Small intestine (tissue), 16 donors: ENCODE data around the gene MIX23. TPM values are rescaled to one million over a fixed set of nuclear protein-coding genes. Genes with fewer than 3 reads are reported as not detected.

Experiments used
- DNase-seq, 2 donors: peaks; one replicate each; pipeline versions ENCODE4 v3.0.0 to v3.0.0-alpha.2; 2013
- FAIRE-seq: peaks from 2 replicates; lab custom pipeline; 2012; peaks lifted over from hg19 to GRCh38; lab: Jason Lieb, UNC
- H3K27ac ChIP-seq, 3 donors: one replicate each; pipeline ENCODE4 v1.5.1; 2013; ENCODE audit warnings: low read length in 2 of 3, mild to moderate bottlenecking in 2 of 3, control low read depth in 1 of 3, inconsistent platforms in 1 of 3, low read depth in 1 of 3, moderate library complexity in 1 of 3
- H3K27me3 ChIP-seq, 3 donors: one replicate each; pipeline ENCODE4 v1.6.1; 2013; ENCODE audit warnings: low read length in 3 of 3, inconsistent platforms in 1 of 3; ENCODE audit not compliant: control insufficient read depth in 3 of 3, insufficient read depth in 3 of 3
- H3K36me3 ChIP-seq, 3 donors: one replicate each; pipeline ENCODE4 v1.6.1; 2013; ENCODE audit warnings: low read length in 3 of 3, inconsistent platforms in 1 of 3, low read depth in 1 of 3, mild to moderate bottlenecking in 1 of 3, moderate library complexity in 1 of 3; ENCODE audit not compliant: control insufficient read depth in 3 of 3, insufficient read depth in 2 of 3
- H3K4me1 ChIP-seq, 3 donors: one replicate each; pipeline ENCODE4 v1.6.1; 2013; ENCODE audit warnings: low read length in 2 of 3, inconsistent platforms in 1 of 3, low read depth in 1 of 3, mild to moderate bottlenecking in 1 of 3, moderate library complexity in 1 of 3; ENCODE audit not compliant: control insufficient read depth in 3 of 3, insufficient read depth in 2 of 3
- H3K4me3 ChIP-seq, 3 donors: one replicate each; pipeline ENCODE4 v1.5.1; 2013; ENCODE audit warnings: low read length in 3 of 3, control low read depth in 1 of 3, inconsistent platforms in 1 of 3, low read depth in 1 of 3, mild to moderate bottlenecking in 1 of 3, moderate library complexity in 1 of 3
- H3K9me3 ChIP-seq, 2 donors: one replicate each; pipeline ENCODE4 v1.6.1; 2013; ENCODE audit warnings: low read depth in 1 of 2, low read length in 1 of 2; ENCODE audit not compliant: control insufficient read depth in 2 of 2, insufficient read depth in 1 of 2
- WGBS, 3 donors: extraction: QIAGEN DNeasy Blood & Tissue Kit; methylation state at CpG; one replicate each; pipeline ENCODE4 v1.1.7; 2013; 5-methylcytosine and 5-hydroxymethylcytosine counted together
- long read RNA-seq, 10 donors: transcript quantifications; one replicate each; lab custom pipeline, GENCODE V29; 2026
- polyA plus RNA-seq, 4 donors: library from polyadenylated mRNA; stranded (reverse) in 3 of 4; unstranded in 1 of 4; fragments of 200-250 nt in 3 of 4; fragments of 120-200 nt in 1 of 4; gene quantifications; one replicate each; pipeline versions ENCODE4 v1.2.1 to v1.2.3, GENCODE V29; 2013
- donor health status: healthy with polysubstance abuse.
- donor health status: control.
- donor health status: control.
- donor health status: Bipolar disorder and iron deficiency.
- donor health status: healthy.

The MIX23 gene
- 10 to 100 TPM; 29.2 to 53.0 (median 45.8) TPM for polyA plus RNA-seq
- long read RNA-seq, donor 1, result 0 reads
- long read RNA-seq, donor 2, transcript CCDC58-201 (5 exons, 720 nt), result major isoform, 7 of 9 reads
- long read RNA-seq, donor 2, partial matches to known transcripts, result 0 of 9 reads
- long read RNA-seq, donor 2, other reads (novel, unspliced or antisense), result 0 of 9 reads
- long read RNA-seq, donor 3, transcript CCDC58-201 (5 exons, 720 nt), result major isoform, 9 of 41 reads
- long read RNA-seq, donor 3, partial matches to known transcripts, result 26 of 41 reads
- long read RNA-seq, donor 3, other reads (novel, unspliced or antisense), result 0 of 41 reads
- long read RNA-seq, donor 4, partial matches to known transcripts, result 0 of 2 reads
- long read RNA-seq, donor 4, other reads (novel, unspliced or antisense), result 0 of 2 reads
- long read RNA-seq, donor 5, partial matches to known transcripts, result 0 of 7 reads
- long read RNA-seq, donor 5, other reads (novel, unspliced or antisense), result 0 of 7 reads
- long read RNA-seq, donor 6, transcript CCDC58-201 (5 exons, 720 nt), result major isoform, 7 of 9 reads
- long read RNA-seq, donor 6, partial matches to known transcripts, result 0 of 9 reads
- long read RNA-seq, donor 6, other reads (novel, unspliced or antisense), result 0 of 9 reads
- long read RNA-seq, donor 7, result 0 reads
- long read RNA-seq, donor 8, partial matches to known transcripts, result 0 of 1 reads
- long read RNA-seq, donor 8, other reads (novel, unspliced or antisense), result 0 of 1 reads
- long read RNA-seq, donor 9, partial matches to known transcripts, result 0 of 4 reads
- long read RNA-seq, donor 9, other reads (novel, unspliced or antisense), result 0 of 4 reads
- long read RNA-seq, donor 10, transcript CCDC58-207 (3 exons, 683 nt), result minor isoform, 10 of 24 reads
- long read RNA-seq, donor 10, transcript CCDC58-201 (5 exons, 720 nt), result major isoform, 13 of 24 reads
- long read RNA-seq, donor 10, partial matches to known transcripts, result 0 of 24 reads
- long read RNA-seq, donor 10, other reads (novel, unspliced or antisense), result 0 of 24 reads

DNA sequence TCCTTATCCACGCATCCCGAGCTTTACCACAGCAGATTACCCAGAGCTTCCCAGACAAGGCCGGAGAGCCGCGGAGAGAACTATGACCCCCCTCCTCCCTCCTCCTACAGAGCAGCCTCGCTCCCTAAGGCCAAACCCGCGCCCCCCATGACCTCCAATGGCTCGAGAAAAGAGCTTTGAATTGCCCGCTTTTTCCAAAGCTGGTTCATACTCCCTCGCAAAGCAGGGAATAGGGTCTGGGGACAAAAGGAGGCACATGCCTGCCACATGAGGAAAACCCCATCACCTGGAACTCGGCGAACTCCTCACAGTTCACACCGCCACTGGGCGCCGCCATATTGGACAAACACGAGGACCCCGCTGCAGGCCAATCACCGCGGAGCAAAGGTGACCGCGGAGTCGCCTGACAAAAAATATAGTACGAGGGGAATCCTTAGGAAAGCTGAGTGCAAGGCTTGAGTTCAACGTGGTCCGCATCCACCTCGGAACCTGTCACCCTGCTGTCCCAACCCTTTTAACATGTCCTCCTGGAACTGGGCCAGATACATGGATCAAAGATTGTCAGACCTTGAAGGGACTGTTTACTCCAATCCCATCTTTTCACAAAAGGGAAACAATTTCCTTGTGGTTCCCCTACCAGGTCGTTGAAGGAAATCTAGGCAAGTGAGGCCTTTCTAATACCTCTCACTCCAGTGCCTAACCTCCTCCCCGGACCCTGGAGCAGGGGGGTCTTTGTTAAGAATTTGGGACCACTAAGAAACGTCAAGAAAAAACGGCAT, at the start of gene MIX23:
Gene MIX23 (minus strand): TSS at position 344 of the 779 bp plus-strand sequence. CDS start 7 bp downstream, at position 337.
- WGBS, 3 donors, result 0 to 1% (median 0%) methylated on average over 31 of the region's 31 CpGs
- no peaks in the 10 kb centered on the region for H3K9me3 ChIP-seq
- no peak for FAIRE-seq

GRCh38 chr3:122430371-122430770, 47.3 kb upstream of the MIX23 start:
- no peaks in the 10 kb centered on the region for H3K4me1 ChIP-seq
- DNase-seq (no peak), FAIRE-seq (no peak)
- peaks cover 0 to 8% of the 10 kb centered on the region in 2 donors for H3K9me3 ChIP-seq
- H3K36me3 ChIP-seq, result peaks cover 11 to 24% (median 12%) of the 10 kb centered on the region in 3 donors
- WGBS, 3 donors, result 91 to 96% (median 94%) methylated on average over 2 of the region's 2 CpGs
- H3K27ac ChIP-seq, result no peak overlapping the region
- H3K4me3 ChIP-seq, result no peak overlapping the region
- no peaks in the 10 kb centered on the region for H3K27me3 ChIP-seq

More for the DNA sequence above, at the start of gene MIX23:
- no peaks in the 10 kb centered on the region for H3K27me3 ChIP-seq
- peaks cover 0 to 2% (median 0%) of the 10 kb centered on the region in 3 donors for H3K4me1 ChIP-seq
- H3K36me3 ChIP-seq, result peaks cover 0 to 4% (median 0%) of the 10 kb centered on the region in 3 donors
- peak within 1 kb of the TSS; percentile 85 to 95 (median 94) for H3K27ac ChIP-seq
- peak within 1 kb of the TSS; percentile 72 to 83 (median 81) for H3K4me3 ChIP-seq
- DNase-seq, result peak; percentile 90 to 93

- peaks cover 0 to 8% of the 10 kb centered on the region in 2 donors for H3K9me3 ChIP-seq
- WGBS, 3 donors, result 67 to 79% (median 76%) methylated on average over 2 of the region's 2 CpGs
- H3K27me3 ChIP-seq, result no peaks in the 10 kb centered on the region
- FAIRE-seq, result no peak
- H3K36me3 ChIP-seq, result peaks cover 11 to 20% (median 12%) of the 10 kb centered on the region in 3 donors
- DNase-seq, result no peak
- no peak overlapping the region for H3K27ac ChIP-seq
- no peaks in the 10 kb centered on the region for H3K4me1 ChIP-seq
- no peak overlapping the region for H3K4me3 ChIP-seq
Observed at GRCh38 chr3:122427857-122428471, 44.9 kb upstream of the MIX23 start.

DNA sequence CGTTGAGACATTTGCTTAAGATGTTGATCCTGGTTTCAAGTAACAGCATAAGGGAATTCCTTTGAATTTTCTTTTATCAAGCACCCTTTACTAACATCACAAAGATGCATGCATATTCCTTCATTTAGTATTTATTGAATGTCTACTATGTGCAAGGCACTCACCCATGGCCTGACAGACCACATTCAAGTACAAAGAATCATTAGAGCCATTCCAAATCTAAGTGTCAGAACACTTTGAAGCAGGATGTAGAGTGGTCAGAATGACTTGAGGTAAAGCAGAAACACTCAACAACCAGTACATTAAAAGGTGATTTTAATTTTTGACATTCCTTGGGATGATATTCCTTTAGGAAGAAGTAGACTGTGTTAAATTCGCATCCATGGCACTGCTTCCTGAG, 38.8 kb upstream of the MIX23 start:
- Histone ChIP-seq H3K27me3 (no peaks in the 10 kb centered on the region), H3K4me3 (no peak overlapping the region), H3K36me3 (peaks cover 7 to 9% (median 9%) of the 10 kb centered on the region in 3 donors), H3K9me3 (no peaks in the 10 kb centered on the region), H3K4me1 (peaks cover 0 to 10% (median 4%) of the 10 kb centered on the region in 3 donors), H3K27ac (no peak overlapping the region)
- no peak for FAIRE-seq
- WGBS, 3 donors, result 91 to 96% (median 94%) methylated on average over 2 of the region's 2 CpGs
- no peak for DNase-seq

GRCh38 chr3:122421101-122421500, 38.1 kb upstream of the MIX23 start:
- WGBS, 3 donors, result 91 to 95% (median 91%) methylated on average over 4 of the region's 4 CpGs
- peaks cover 2 to 6% (median 3%) of the 10 kb centered on the region in 3 donors for H3K36me3 ChIP-seq
- H3K9me3 ChIP-seq, result no peaks in the 10 kb centered on the region
- FAIRE-seq (no peak), DNase-seq (no peak)
- no peaks in the 10 kb centered on the region for H3K27me3 ChIP-seq
- no peak overlapping the region for H3K4me3 ChIP-seq
- no peak overlapping the region for H3K27ac ChIP-seq
- peaks cover 0 to 10% (median 4%) of the 10 kb centered on the region in 3 donors for H3K4me1 ChIP-seq

DNA sequence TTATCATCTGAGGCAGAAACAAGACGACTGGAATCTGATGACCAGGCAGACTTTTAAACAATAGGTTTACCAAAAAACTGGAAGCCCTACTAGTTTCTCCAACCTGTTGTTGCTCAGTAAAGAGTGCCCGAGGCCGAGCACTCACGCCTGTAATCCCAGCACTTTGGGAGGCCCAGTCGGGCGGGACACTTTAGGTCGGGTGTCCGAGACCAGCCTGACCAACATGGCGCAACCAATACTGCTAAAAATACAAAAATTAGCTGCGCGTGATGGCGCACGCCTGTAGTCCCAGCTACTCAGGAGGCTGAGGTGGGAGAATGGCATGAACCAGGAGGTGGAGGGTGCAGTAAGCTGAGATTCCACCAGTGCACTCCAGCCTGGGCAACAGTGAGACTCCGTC, 33.9 kb upstream of the MIX23 start:
- 40 to 50% (median 43%) methylated on average over 14 of the region's 14 CpGs for WGBS, 3 donors
- DNase-seq (peak in 1 of 2 donors; percentile 12), FAIRE-seq (no peak)
- Histone ChIP-seq H3K36me3 (peaks cover 0 to 7% (median 2%) of the 10 kb centered on the region in 3 donors), H3K27ac (peak overlapping the region in 1 of 3 donors; percentile 95), H3K4me1 (peaks cover 0 to 24% (median 10%) of the 10 kb centered on the region in 3 donors), H3K4me3 (peak overlapping the region; percentile 31 to 95 (median 70)), H3K27me3 (no peaks in the 10 kb centered on the region), H3K9me3 (no peaks in the 10 kb centered on the region)

DNA sequence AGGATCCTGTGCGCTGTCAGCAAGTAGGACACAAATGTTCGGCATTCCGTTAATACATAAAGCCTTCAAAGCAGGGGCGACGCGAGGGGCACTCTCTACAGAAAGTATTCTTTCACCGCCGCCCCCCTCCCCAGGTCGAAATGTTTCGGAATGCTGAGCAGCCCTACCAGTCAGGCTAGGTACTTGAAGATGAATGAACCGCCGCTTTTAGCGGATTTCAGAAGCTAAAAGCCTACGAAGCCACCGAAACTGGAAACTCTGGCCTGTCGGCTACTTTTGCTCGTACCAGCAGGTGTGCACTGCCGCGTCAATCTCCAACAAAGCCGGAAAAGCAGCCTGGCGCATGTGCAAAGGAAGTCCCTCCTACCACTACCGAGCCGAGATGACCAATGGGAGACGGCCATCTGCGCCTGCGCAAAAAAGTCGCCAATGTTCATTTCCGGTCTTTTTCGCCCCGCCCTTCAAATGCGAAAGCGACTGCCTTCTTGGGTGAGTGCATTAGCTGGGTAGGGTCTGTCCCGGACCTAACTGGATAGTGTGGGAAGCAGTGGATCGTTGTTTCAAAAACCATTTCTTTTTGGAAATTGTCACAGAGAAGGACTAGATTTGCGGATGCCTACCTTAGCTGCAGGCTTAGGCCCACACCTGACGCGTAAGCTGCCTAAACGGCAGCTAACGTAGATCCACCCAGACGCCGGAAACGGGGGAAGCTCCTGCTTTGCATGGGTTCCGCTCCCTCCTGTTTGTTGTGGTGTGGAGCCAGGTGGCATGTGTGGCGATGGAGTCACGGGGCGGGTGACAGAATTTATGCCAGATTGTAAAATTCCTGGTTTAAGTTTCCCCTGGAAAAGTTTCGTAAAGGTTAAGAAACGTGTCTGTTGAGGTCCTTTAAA, 33.0 kb upstream of the MIX23 start, which contains the start of gene WDR5B:
Gene WDR5B (minus strand): TSS at position 301 of the 893 bp plus-strand sequence. CDS start 534 bp downstream, outside the sequence.
- FAIRE-seq, result peak; percentile 33

More for the DNA sequence above, 33.0 kb upstream of the MIX23 start, which contains the start of gene WDR5B:
- 0 to 1% (median 0%) methylated on average over 48 of the region's 48 CpGs for WGBS, 3 donors
- H3K4me3 ChIP-seq, result peak within 1 kb of the TSS; percentile 62 to 95 (median 70)
- no peaks in the 10 kb centered on the region for H3K9me3 ChIP-seq
- peak within 1 kb of the TSS; percentile 72 to 95 (median 91) for H3K27ac ChIP-seq
- no peaks in the 10 kb centered on the region for H3K27me3 ChIP-seq
- peaks cover 0 to 8% (median 2%) of the 10 kb centered on the region in 3 donors for H3K36me3 ChIP-seq
- H3K4me1 ChIP-seq, result peaks cover 0 to 24% (median 10%) of the 10 kb centered on the region in 3 donors
- DNase-seq, result peak; percentile 99
